ENCODE measurements around the gene NUDT12. TPM values are rescaled to one million over a fixed set of nuclear protein-coding genes. Genes with fewer than 3 reads are reported as not detected.
A peak's percentile ranks its signal among the peaks of the same experiment; 100 is the strongest.

Gene NUDT12
- 10 to 100 TPM; 27.5 to 38.7 (median 33.5) TPM for polyA plus RNA-seq (ENCODE audit: insufficient read length in 4 of 4)

GRCh38 chr5:103562453-103563157 is at the start of gene NUDT12:
NUDT12 (minus strand) TSS chr5:103562789; CDS start chr5:103560248, 2,541 bp downstream.
- peak; percentile 69 to 79 (median 75) for DNase-seq (ENCODE audit: low read depth in 4 of 4, low spot score in 3 of 4)

- no peak for DNase-seq (ENCODE audit: low read depth in 4 of 4, low spot score in 3 of 4)
These were observed 44.8 kb upstream of the NUDT12 start for GRCh38 chr5:103607346-103607745.

DNA sequence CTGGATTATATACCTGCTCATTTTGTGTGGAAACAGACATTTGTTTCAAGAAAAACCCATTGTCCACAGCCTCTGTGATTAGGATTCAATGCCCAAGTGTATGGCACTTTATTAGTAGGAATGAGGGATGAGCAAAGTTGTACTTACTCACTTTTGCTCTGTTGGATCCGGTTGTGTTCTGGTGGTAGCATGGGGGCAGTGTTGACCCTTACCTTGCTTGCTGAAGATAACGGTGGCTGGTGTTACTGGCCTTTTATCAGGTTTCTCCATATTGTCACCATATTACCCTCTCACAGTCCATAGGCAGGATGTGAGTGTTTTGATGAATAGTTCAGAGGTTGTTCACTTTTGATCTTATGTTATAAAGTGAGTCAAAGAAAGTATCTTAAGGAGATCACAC is 42.7 kb upstream of the NUDT12 start:
- no peak for DNase-seq (ENCODE audit: low read depth in 4 of 4, low spot score in 3 of 4)

- no peak for DNase-seq (ENCODE audit: low read depth in 4 of 4, low spot score in 3 of 4)
These were observed 39.8 kb upstream of the NUDT12 start for GRCh38 chr5:103602438-103602837.

DNA sequence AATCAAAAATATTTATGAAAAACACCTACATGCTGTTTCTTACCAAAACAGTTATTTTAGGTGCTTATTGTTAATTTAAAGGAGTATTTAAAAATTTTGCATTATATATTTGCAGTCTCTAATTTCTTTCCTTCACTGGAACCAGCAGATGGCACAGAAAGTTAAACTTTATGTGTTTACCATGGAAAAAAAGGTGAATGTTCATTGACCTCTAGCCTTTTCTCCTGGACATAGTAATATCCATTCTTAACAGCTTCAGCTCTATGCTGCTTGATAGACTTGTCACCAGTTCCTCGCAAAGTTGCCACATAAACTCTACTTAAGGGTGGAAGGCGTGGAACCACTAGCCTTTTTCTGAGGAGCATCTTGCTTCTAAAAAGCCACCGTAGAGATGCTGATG is 38.7 kb upstream of the NUDT12 start:
- no peak for DNase-seq (ENCODE audit: low read depth in 4 of 4, low spot score in 3 of 4)

GRCh38 chr5:103600086-103600485 is 37.5 kb upstream of the NUDT12 start:
- DNase-seq (ENCODE audit: low read depth in 4 of 4, low spot score in 3 of 4): no peak

DNA sequence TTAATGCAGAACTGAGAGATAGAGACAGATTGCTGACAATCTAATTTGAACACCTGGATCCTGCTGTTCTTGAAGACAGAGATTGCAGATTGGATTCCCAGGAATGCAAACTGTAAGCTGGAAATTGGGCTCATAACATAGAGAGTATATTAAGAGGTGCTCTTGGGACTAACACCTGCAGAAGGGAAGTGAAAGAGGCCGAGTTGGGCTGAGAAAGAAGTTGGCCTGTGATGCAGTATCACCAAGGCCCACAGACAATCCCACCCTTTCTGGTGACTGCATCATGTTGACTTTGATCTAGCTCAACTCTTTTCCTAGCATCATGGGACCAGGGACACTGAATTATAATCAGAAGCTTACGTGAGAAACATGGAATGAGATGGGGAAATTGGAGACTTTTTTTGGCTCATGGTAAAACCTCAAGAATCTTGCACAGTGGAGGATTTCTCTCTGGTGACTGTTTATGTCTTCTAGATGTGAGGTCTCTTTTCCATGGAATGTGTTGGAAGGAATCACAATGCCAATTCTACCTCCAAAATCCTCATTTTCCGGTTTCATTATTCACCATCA is 36.5 kb upstream of the NUDT12 start:
- no peak for DNase-seq (ENCODE audit: low read depth in 4 of 4, low spot score in 3 of 4)

DNA sequence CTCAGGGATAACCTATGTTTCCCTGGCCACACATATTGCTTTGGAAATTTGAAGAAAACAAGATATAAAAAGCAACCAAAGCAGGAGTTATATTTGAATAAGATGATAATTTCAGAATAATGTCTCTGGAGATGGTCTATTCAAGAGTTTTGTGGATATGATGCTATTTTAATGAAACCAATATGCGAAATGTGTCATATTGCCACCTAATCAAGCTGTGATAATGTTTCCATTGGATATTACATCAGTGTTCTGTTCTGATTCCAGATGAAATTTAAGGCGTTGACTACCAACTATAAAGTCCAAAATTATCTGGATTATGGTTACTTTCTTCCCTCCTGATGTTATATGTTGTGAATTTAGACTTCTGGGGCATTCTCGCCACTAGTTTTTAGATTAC is 27.6 kb upstream of the NUDT12 start:
- no peak for DNase-seq (ENCODE audit: low read depth in 4 of 4, low spot score in 3 of 4)

DNA sequence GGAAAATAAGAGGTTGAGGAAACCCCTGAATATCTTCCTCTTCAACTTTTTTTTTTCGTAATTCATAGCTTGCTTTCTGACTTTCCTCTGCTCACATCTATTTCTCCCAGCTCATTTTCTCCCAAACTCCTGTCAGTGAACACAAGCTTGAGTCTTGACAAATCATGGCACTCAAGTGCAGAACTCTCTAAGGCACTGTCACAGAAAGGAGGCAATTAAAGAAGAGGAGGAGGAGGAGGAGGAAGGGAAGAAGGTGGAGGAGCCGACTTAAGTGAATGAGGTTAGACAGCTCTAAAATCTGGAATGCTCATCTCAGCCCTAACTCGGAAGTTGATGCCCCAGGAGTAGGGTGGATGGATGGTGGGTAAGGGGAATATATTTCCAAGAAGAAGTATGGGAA is 27.2 kb upstream of the NUDT12 start:
- DNase-seq (ENCODE audit: low read depth in 4 of 4, low spot score in 3 of 4): no peak

DNA sequence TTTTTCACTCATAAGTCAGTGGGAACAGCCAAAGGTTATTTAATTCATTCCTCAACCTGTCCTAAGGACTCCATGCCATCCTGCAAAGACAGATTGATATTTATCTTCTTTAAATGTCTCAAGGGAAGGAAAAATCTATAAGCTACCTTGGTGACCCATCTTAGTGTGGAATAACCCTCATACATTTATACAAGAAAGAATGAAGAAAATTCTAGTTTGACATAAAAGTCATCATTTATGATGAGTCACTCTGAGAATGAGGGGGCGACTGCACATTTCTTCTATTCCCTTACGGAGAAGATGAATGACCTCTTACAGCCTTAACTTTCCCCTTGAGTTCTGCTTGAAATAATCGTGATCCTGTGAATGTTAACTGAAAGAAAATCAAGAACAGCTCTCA is 26.8 kb upstream of the NUDT12 start:
- no peak for DNase-seq (ENCODE audit: low read depth in 4 of 4, low spot score in 3 of 4)

DNA sequence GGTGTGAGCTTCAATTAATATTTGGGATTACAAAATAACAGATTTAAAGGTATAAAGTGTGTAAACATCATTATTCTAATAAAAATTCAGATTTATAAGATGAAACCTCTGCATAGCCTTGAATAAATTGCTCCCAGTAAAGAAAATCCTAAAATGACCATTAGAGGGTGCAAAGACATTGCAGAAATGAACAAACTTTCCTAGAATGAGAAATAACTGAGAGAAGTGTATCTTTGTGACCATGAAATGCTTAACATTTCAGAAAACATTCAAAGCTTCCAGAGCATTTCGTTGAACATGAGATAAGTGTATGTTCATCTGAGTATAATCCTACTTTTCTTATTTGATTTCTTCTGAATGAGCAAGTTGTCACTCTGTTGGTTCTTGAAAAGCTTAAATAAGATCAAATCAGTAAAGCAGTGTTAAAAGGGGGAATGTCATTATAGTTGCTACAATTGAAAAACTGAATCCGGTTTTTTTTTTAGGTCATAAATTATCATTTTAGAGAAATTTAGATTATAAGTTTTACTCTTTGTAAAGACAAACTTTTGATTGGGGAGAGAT is 24.7 kb upstream of the NUDT12 start:
- peak in 1 of 4 donors; percentile 22 for DNase-seq (ENCODE audit: low read depth in 4 of 4, low spot score in 3 of 4)

GRCh38 chr5:103582364-103582763 is 19.8 kb upstream of the NUDT12 start:
- no peak for DNase-seq (ENCODE audit: low read depth in 4 of 4, low spot score in 3 of 4)

- no peak for DNase-seq (ENCODE audit: low read depth in 4 of 4, low spot score in 3 of 4)
These were observed 10.8 kb upstream of the NUDT12 start for GRCh38 chr5:103573411-103573810.

GRCh38 chr5:103572454-103572853 is 9.9 kb upstream of the NUDT12 start:
- no peak for DNase-seq (ENCODE audit: low read depth in 4 of 4, low spot score in 3 of 4)

DNA sequence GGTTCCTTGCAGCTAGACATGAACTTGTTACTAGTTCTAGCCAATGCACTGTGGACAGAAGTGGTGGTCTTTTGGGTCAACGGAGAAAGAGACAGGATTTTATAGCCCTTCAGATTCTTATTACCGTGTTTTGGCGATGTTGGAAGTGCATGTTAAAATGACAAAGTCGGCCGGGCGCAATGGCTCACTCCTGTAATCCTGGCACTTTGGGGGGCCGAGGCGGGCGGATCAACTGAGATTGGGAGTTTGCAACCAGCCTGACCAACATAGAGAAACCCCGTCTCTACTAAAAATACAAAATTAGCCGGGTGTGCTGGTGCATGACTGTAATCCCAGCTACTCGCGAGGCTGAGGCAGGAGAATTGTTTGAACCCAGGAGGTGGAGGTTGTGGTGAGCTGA is 9.1 kb upstream of the NUDT12 start:
- no peak for DNase-seq (ENCODE audit: low read depth in 4 of 4, low spot score in 3 of 4)

- no peak for DNase-seq (ENCODE audit: low read depth in 4 of 4, low spot score in 3 of 4)
These were observed 6.9 kb upstream of the NUDT12 start for GRCh38 chr5:103569313-103570060.

- no peak for DNase-seq (ENCODE audit: low read depth in 4 of 4, low spot score in 3 of 4)
These were observed 3.1 kb upstream of the NUDT12 start for GRCh38 chr5:103565719-103566118.

DNA sequence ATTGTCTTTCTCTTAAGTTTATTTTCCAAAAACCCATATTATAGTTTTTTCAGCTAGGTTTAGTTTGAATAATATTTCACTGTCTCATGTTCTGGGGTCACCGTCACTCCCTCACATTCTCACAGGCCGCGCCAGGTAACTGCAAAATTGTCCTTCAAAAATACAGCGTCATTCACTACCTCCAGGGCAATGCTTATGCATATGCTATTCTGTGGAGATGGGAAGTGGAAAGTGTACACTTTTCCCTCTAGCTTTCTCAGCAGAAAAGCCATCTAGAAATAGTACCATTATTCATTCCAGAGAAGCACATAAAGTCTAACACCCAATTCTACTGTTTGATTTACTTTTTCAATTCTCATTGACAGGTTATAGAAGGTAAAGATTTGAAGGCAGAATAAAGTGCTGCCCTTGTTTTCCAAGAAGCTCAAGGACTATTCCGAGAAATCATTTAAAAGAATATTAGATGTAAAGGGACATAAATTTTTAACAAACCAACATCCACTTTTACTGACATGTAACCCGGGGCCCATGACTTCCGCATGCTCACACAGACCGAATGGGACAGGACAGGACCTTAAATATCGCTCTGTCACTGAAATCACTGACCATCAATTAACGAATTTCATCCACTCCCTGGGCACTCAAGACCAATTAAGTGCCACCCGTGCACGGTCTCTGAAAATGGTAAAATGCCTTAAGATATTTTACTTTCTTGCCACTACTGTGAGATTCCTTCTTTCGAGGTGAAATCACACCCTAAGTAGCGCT is 720 bp downstream of the NUDT12 start:
- peak in 1 of 4 donors; percentile 13 for DNase-seq (ENCODE audit: low read depth in 4 of 4, low spot score in 3 of 4)

DNA sequence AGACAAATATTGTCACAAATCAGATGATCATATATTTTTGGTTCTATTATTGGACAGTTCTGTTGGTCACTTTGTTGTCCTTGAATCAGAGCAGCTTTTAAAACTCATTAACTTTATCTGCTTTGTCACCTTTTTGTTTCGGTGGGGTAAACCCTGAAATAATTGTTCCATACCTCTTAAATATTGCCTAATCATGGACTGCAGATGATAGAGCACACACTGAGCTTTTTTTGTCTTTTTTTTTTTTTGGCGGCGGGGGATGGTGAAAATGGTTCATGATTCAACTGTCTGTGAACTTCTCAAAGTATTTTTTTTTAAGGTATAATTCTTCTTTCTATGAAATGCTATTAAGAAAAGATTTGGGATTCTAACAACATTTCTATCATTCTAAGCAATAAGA is 1.8 kb downstream of the NUDT12 start:
- DNase-seq (ENCODE audit: low read depth in 4 of 4, low spot score in 3 of 4): no peak

DNA sequence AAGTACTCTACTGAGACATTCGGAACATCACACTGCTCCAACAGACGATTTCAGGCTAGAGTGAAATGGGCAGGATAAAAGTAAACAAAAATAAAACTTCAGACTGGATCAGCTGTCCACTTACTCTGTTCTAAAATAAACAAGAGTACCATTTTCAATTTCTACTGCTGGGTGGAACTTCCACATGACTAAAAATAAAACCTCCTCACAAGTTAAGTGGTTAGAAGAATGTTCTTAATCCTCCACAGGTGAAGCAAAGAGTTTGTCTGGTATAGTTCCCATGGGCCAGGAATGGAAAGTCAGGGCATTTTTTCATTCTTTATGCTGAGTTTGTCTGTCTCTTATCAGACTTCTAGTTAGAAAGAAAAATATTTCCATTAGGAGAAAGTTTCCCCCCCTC is 15.7 kb downstream of the NUDT12 start:
- no peak for DNase-seq (ENCODE audit: low read depth in 4 of 4, low spot score in 3 of 4)

GRCh38 chr5:103542441-103542840 is 20.1 kb downstream of the NUDT12 start:
- DNase-seq (ENCODE audit: low read depth in 4 of 4, low spot score in 3 of 4): no peak
